Measurements from ENCODE around the gene DCBLD1. TPM values are rescaled to one million over a fixed set of nuclear protein-coding genes. Genes with fewer than 3 reads are reported as not detected.

DCBLD1 gene
- total and polyA plus RNA-seq, 2 of the 13 experiments (the other 11 are each of a cell fraction or from before 2014, with no cell fraction given), result 23.2 to 41.5 TPM

DNA sequence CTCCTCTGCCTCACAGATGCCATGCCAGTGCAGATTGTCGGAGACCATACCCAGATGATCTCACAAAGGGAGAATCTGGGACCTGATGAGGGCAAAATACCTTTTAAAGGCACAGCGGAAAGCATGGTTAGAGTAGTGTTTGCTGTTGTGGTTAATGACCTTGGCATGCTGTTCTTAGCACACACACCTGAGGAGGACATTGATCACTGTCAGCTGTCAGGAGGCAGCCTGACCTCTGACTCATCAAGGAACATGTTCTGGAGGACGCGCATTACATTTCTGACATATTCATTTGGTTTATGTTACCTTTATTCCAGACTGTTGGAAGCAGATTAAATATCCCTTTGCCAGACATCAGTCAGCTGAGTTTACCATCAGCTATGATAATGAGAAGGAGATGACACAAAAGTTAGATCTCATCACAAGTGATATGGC lies 62.7 kb downstream of the DCBLD1 start (continued):
- TF ChIP-seq, protein P1, sequence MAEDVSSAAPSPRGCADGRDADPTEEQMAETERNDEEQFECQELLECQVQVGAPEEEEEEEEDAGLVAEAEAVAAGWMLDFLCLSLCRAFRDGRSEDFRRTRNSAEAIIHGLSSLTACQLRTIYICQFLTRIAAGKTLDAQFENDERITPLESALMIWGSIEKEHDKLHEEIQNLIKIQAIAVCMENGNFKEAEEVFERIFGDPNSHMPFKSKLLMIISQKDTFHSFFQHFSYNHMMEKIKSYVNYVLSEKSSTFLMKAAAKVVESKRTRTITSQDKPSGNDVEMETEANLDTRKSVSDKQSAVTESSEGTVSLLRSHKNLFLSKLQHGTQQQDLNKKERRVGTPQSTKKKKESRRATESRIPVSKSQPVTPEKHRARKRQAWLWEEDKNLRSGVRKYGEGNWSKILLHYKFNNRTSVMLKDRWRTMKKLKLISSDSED (CRISPR knock-in tag; IDR thresholded peaks at IDR 0.05), result no peak
- TF ChIP-seq, protein P2, sequence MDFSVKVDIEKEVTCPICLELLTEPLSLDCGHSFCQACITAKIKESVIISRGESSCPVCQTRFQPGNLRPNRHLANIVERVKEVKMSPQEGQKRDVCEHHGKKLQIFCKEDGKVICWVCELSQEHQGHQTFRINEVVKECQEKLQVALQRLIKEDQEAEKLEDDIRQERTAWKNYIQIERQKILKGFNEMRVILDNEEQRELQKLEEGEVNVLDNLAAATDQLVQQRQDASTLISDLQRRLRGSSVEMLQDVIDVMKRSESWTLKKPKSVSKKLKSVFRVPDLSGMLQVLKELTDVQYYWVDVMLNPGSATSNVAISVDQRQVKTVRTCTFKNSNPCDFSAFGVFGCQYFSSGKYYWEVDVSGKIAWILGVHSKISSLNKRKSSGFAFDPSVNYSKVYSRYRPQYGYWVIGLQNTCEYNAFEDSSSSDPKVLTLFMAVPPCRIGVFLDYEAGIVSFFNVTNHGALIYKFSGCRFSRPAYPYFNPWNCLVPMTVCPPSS (IDR thresholded peaks at IDR 0.05), result no peak
- TF ChIP-seq, protein P3, sequence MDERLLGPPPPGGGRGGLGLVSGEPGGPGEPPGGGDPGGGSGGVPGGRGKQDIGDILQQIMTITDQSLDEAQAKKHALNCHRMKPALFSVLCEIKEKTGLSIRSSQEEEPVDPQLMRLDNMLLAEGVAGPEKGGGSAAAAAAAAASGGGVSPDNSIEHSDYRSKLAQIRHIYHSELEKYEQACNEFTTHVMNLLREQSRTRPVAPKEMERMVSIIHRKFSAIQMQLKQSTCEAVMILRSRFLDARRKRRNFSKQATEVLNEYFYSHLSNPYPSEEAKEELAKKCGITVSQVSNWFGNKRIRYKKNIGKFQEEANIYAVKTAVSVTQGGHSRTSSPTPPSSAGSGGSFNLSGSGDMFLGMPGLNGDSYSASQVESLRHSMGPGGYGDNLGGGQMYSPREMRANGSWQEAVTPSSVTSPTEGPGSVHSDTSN (CRISPR knock-in tag; IDR thresholded peaks at IDR 0.05), result peak; percentile 86
- 0 out of 2 replicates have a peak, but pooled peaks have one; percentile 47 for TF ChIP-seq JUN (CRISPR knock-in tag; IDR thresholded peaks at IDR 0.05)
- TF ChIP-seq KDM2A (CRISPR knock-in tag; IDR thresholded peaks at IDR 0.05; ENCODE audit: borderline replicate concordance, low read depth), result no peak
- TF ChIP-seq PHF21A (CRISPR knock-in tag; IDR thresholded peaks at IDR 0.05), result peak; percentile 36; the same call in 1 of the 2 replicates
- TF ChIP-seq KDM3A (CRISPR knock-in tag; IDR thresholded peaks at IDR 0.05; ENCODE audit: low read depth), result no peak
- TF ChIP-seq, protein P4, sequence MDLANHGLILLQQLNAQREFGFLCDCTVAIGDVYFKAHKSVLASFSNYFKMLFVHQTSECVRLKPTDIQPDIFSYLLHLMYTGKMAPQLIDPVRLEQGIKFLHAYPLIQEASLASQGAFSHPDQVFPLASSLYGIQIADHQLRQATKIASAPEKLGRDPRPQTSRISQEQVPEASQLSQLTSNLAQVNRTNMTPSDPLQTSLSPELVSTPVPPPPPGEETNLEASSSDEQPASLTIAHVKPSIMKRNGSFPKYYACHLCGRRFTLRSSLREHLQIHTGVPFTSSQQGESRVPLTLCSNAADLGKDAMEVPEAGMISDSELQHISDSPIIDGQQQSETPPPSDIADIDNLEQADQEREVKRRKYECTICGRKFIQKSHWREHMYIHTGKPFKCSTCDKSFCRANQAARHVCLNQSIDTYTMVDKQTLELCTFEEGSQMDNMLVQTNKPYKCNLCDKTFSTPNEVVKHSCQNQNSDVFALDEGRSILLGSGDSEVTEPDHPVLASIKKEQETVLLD (CRISPR knock-in tag; IDR thresholded peaks at IDR 0.05; ENCODE audit: low read depth), result no peak
- TF ChIP-seq SOX13 (IDR thresholded peaks at IDR 0.05), result no peak
- peak in 1 of 2 experiments; percentile 68; a peak in 2 of 4 replicates for TF ChIP-seq SOX13 (CRISPR knock-in tag; conservative IDR thresholded peaks at IDR 0.05 in 1 of 2, IDR thresholded peaks at IDR 0.05 in 1 of 2)
- no peak for TF ChIP-seq ZNF33A (CRISPR knock-in tag; IDR thresholded peaks at IDR 0.05; ENCODE audit: borderline replicate concordance)
- TF ChIP-seq FOSL1 (CRISPR knock-in tag; IDR thresholded peaks at IDR 0.05; ENCODE audit: borderline replicate concordance), result peak; percentile 71; the same call in 1 of the 2 replicates
- TF ChIP-seq BHLHE40 (IDR thresholded peaks at IDR 0.05; ENCODE audit: low read length), result 0 out of 2 replicates have a peak, but pooled peaks have one; percentile 19
- TF ChIP-seq ZFY (CRISPR knock-in tag; IDR thresholded peaks at IDR 0.05), result no peak
- peak; percentile 100 for TF ChIP-seq HOXA5 (CRISPR knock-in tag; IDR thresholded peaks at IDR 0.05)
- 0 out of 2 replicates have a peak, but pooled peaks have one; percentile 28 for TF ChIP-seq NR2F2 (IDR thresholded peaks at IDR 0.05; ENCODE audit: borderline replicate concordance, low read depth)
- TF ChIP-seq PPARG (CRISPR knock-in tag; conservative IDR thresholded peaks at IDR 0.05), result peak; percentile 58; the same call in 1 of the 2 replicates
- 0 out of 2 replicates have a peak, but pooled peaks have one; percentile 41 for TF ChIP-seq TBX3 (IDR thresholded peaks at IDR 0.05; ENCODE audit: borderline replicate concordance)
- no peak for TF ChIP-seq ZNF644 (CRISPR knock-in tag; IDR thresholded peaks at IDR 0.05; ENCODE audit: low read depth)
- 0 out of 2 replicates have a peak, but pooled peaks have one; percentile 23 for TF ChIP-seq ZSCAN9 (CRISPR knock-in tag; IDR thresholded peaks at IDR 0.05; ENCODE audit: borderline replicate concordance)
- TF ChIP-seq, protein P5, sequence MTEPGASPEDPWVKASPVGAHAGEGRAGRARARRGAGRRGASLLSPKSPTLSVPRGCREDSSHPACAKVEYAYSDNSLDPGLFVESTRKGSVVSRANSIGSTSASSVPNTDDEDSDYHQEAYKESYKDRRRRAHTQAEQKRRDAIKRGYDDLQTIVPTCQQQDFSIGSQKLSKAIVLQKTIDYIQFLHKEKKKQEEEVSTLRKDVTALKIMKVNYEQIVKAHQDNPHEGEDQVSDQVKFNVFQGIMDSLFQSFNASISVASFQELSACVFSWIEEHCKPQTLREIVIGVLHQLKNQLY (CRISPR knock-in tag; IDR thresholded peaks at IDR 0.05), result peak; percentile 43; the same call in 1 of the 2 replicates
- TF ChIP-seq ZBTB20 (CRISPR knock-in tag; IDR thresholded peaks at IDR 0.05; ENCODE audit: borderline replicate concordance, low read depth), result no peak
- TF ChIP-seq ZNF350 (CRISPR knock-in tag; IDR thresholded peaks at IDR 0.05; ENCODE audit: borderline replicate concordance, low read depth), result no peak
- TF ChIP-seq ZBTB21 (CRISPR knock-in tag; IDR thresholded peaks at IDR 0.05), result no peak; the same call in 1 of the 2 replicates
- no peak for TF ChIP-seq LCORL (IDR thresholded peaks at IDR 0.05)
- TF ChIP-seq LCORL (CRISPR knock-in tag; IDR thresholded peaks at IDR 0.05), result no peak
- TF ChIP-seq RBM22 (optimal IDR thresholded peaks at IDR 0.05; ENCODE audit: low read length), result peak; percentile 77
- TF ChIP-seq NFRKB (IDR thresholded peaks at IDR 0.05), result no peak
